Gastrocnemius medialis (tissue), 4 donors: ENCODE results near the gene MAPRE2. TPM values are rescaled to one million over a fixed set of nuclear protein-coding genes. Genes with fewer than 3 reads are reported as not detected.

Source experiments
- ATAC-seq, 2 donors: fragments of 150-250 bp; one replicate each; pipeline ENCODE4 v1.9.1; 2016
- DNase-seq, 2 donors: peaks; one replicate each; pipeline ENCODE4 v3.0.0-alpha.2; 2019
- H3K27ac ChIP-seq, 4 donors: fragments of 200-600 bp; sonication (generic); 1 replicate in 1 of 4; 2 replicates in 3 of 4; pipeline ENCODE4 v1.5.1; 2016 to 2018; ENCODE audit warnings: mild to moderate bottlenecking in 2 of 4, moderate library complexity in 1 of 4
- H3K27me3 ChIP-seq, 3 donors: fragments of 200-600 bp; sonication (generic) in 2 of 3; 1 replicate in 1 of 3; 2 replicates in 2 of 3; pipeline versions ENCODE4 v1.5.1 to v1.6.0; 2016 to 2019; ENCODE audit warnings: mild to moderate bottlenecking in 1 of 3, moderate library complexity in 1 of 3
- H3K36me3 ChIP-seq, 2 donors: fragments of 200-600 bp; sonication (generic) in 1 of 2; one replicate each; pipeline ENCODE4 v1.5.1; 2017 to 2018
- H3K4me1 ChIP-seq, 2 donors: fragments of 200-600 bp; sonication (generic) in 1 of 2; one replicate each; pipeline ENCODE4 v1.5.1; 2016 to 2017; ENCODE audit warnings: mild to moderate bottlenecking in 2 of 2
- H3K4me3 ChIP-seq, 4 donors: fragments of 200-600 bp; sonication (generic) in 3 of 4; 1 replicate in 1 of 4; 2 replicates in 3 of 4; pipeline ENCODE4 v1.5.1; 2016 to 2019; ENCODE audit warnings: mild to moderate bottlenecking in 2 of 4
- H3K9me3 ChIP-seq, 3 donors: fragments of 200-600 bp; sonication (generic) in 2 of 3; 1 replicate in 1 of 3; 2 replicates in 2 of 3; pipeline ENCODE4 v1.5.1; 2016 to 2019
- POLR2A ChIP-seq, 2 donors: fragments of 450-650 bp; IDR thresholded peaks; one replicate each; pipeline ENCODE4 v1.6.1; 2017; ENCODE audit warnings: antibody characterized with exemption in 2 of 2, mild to moderate bottlenecking in 2 of 2, moderate library complexity in 2 of 2
- in situ Hi-C, 4 donors: fragments of 200-750 bp; cut with MboI; loops; one replicate each; pipeline versions ENCODE4 v1.15.0 to v1.8.0; 2017; ENCODE audit warnings: low sequenced_read_pairs in 4 of 4
- intact Hi-C: fragments of 100-400 bp; cut with DNase I; formaldehyde crosslinking; loops from one replicate; pipeline ENCODE4 v1.15.1; 2023; ENCODE audit warnings: low total_unique reads
- total RNA-seq, 4 donors: library from RNA; depleted of rRNA; stranded (reverse); fragments of >200 nt; gene quantifications; one replicate each; pipeline versions ENCODE4 v1.1.0 to v1.2.3, GENCODE V29; 2016
- TF ChIP-seq, protein P1 (sequence below), 5 experiments: fragments of 450-650 bp in 3 of 5; fragments of 200-600 bp in 2 of 5; sonication (generic) in 2 of 5; IDR thresholded peaks in 4 of 5; conservative IDR thresholded peaks in 1 of 5; 1 replicate in 4 of 5; 2 replicates in 1 of 5; pipeline ENCODE4 v1.5.1; 2016 to 2019; ENCODE audit warnings: antibody characterized with exemption in 5 of 5, mild to moderate bottlenecking in 3 of 5, moderate library complexity in 3 of 5

MAPRE2 gene
- total RNA-seq, 4 donors from 2014 or later = 21.3 to 46.2 (median 34.4) TPM

DNA sequence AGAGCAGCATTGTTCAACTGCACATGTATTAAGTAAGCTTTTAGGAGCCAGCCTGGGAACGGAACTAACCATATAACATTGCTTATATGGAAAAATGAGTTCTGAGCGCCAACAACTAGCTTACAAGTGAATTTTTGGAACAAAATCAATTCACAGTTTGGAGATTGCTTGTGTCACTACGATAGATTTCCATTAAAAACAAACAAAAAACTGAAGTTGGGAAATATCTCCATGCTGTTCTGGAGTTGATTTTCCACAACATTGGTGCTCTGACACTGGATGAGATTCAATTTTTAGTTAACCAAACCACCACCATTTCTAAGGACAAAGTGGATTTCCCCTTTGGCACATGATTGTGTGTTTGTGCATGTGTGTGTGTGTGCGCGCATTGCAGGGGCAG is 142.7 kb downstream of the MAPRE2 start:
- H3K4me1 ChIP-seq = peaks cover 0 to under 1% of the 10 kb centered on the region in 2 donors
- H3K36me3 ChIP-seq = no peaks in the 10 kb centered on the region
- no peaks in the 10 kb centered on the region for H3K9me3 ChIP-seq
- H3K27ac ChIP-seq = no peak overlapping the region
- no peak overlapping the region for H3K4me3 ChIP-seq
- DNase-seq = no peak
- in situ Hi-C loops (no loop called here), intact Hi-C loops (no loop called here)
- H3K27me3 ChIP-seq = no peaks in the 10 kb centered on the region
- no peak for TF ChIP-seq POLR2A (IDR thresholded peaks at IDR 0.05)
- TF ChIP-seq, protein P1, sequence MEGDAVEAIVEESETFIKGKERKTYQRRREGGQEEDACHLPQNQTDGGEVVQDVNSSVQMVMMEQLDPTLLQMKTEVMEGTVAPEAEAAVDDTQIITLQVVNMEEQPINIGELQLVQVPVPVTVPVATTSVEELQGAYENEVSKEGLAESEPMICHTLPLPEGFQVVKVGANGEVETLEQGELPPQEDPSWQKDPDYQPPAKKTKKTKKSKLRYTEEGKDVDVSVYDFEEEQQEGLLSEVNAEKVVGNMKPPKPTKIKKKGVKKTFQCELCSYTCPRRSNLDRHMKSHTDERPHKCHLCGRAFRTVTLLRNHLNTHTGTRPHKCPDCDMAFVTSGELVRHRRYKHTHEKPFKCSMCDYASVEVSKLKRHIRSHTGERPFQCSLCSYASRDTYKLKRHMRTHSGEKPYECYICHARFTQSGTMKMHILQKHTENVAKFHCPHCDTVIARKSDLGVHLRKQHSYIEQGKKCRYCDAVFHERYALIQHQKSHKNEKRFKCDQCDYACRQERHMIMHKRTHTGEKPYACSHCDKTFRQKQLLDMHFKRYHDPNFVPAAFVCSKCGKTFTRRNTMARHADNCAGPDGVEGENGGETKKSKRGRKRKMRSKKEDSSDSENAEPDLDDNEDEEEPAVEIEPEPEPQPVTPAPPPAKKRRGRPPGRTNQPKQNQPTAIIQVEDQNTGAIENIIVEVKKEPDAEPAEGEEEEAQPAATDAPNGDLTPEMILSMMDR (IDR thresholded peaks at IDR 0.05 in 4 of 5, conservative IDR thresholded peaks at IDR 0.05 in 1 of 5) = no peak
- no peak for ATAC-seq

DNA sequence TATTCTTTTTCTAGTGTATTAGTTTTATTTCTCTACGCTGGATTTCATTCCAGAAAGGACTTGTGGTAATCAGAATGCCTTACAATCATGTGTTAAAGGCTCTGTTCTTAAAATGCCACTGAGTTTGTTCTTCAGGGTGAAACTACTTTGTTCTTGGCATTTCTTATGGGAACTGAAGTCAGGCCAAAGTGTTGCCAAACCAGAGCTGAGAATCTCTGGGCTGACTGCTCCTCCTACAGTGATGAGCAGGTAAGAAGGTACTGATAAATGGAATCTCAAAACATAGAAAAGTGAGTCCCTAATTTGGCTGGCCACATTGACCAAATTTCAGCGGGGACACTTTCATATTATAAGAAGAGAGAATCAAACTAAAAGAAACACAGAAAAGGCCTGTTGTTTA is 144.6 kb downstream of the MAPRE2 start:
- no peaks in the 10 kb centered on the region for H3K27me3 ChIP-seq
- intact Hi-C loops (no loop called here), in situ Hi-C loops (no loop called here)
- H3K36me3 ChIP-seq = no peaks in the 10 kb centered on the region
- H3K4me1 ChIP-seq = peaks cover 0 to 3% of the 10 kb centered on the region in 2 donors
- H3K9me3 ChIP-seq = no peaks in the 10 kb centered on the region
- DNase-seq (no peak), ATAC-seq (no peak)
- TF ChIP-seq, protein P1 (IDR thresholded peaks at IDR 0.05 in 4 of 5, conservative IDR thresholded peaks at IDR 0.05 in 1 of 5) = no peak
- TF ChIP-seq POLR2A (IDR thresholded peaks at IDR 0.05) = no peak
- H3K27ac ChIP-seq = no peak overlapping the region
- no peak overlapping the region for H3K4me3 ChIP-seq

DNA sequence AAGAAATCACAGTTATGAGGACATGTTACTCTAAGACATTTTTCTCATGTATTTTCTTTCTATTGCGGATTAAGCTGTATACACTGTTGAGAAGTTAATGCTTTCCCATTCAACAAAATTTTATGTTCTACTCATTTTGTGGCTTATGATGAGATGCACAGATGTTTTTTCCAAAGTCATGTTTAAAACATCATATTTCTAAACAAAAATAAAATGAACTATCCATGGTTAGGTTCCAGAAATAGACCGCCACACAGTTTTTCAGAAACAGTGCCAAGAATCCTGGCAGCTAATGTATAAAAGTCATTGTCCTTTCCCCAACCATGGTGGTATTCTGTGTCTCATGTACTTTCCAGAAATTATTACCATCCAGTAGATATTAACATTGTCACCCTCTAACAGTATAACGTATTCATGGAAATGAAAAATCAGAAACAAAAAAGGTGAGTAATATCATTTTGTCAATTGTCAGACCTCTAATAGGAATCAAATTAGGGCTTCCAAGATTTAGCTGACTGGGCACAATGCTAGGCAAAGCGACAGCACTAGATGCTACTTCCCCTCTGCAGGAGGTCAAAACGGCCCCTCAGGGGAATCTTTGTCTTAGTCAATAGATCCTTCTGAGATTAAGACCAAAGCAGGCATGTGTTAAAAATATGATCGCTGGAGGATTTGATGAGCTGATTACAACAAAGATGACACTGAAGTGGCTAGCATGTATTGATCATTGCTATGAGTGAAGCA is 145.2 kb downstream of the MAPRE2 start:
- DNase-seq (no peak), ATAC-seq (no peak)
- TF ChIP-seq, protein P1 (IDR thresholded peaks at IDR 0.05 in 4 of 5, conservative IDR thresholded peaks at IDR 0.05 in 1 of 5) = no peak
- Histone ChIP-seq H3K4me3 (no peak overlapping the region), H3K27me3 (no peaks in the 10 kb centered on the region), H3K9me3 (no peaks in the 10 kb centered on the region), H3K36me3 (no peaks in the 10 kb centered on the region), H3K4me1 (peaks cover 0 to 3% of the 10 kb centered on the region in 2 donors), H3K27ac (no peak overlapping the region)
- in situ Hi-C loops = no loop called here
- intact Hi-C loops = no loop called here

DNA sequence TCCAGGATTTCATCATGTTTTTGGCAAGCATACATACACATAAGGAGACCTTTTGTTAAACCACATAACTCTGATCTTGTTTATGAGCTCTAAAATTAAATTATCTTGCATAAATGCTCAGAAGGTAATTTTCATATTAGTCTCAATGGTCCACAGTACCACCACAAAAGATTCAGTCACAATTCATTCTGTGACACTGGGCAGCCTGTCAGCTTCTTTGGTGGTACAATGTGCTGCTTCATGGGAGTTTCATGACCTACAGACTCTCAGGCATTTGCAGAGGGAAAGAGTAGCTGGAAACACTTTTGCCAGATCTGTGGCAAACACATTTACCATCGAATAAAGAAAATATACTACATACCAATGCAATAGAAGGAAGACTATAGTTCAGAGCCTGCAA is 148.3 kb downstream of the MAPRE2 start:
- H3K27me3 ChIP-seq = no peaks in the 10 kb centered on the region
- no peaks in the 10 kb centered on the region for H3K36me3 ChIP-seq
- no peak overlapping the region for H3K4me3 ChIP-seq
- no peak for ATAC-seq
- no peak overlapping the region for H3K27ac ChIP-seq
- no peak for DNase-seq
- TF ChIP-seq, protein P1 (IDR thresholded peaks at IDR 0.05 in 4 of 5, conservative IDR thresholded peaks at IDR 0.05 in 1 of 5) = no peak
- TF ChIP-seq POLR2A (IDR thresholded peaks at IDR 0.05) = no peak
- in situ Hi-C loops (no loop called here), intact Hi-C loops (no loop called here)
- peaks cover 0 to 3% of the 10 kb centered on the region in 2 donors for H3K4me1 ChIP-seq
- no peaks in the 10 kb centered on the region for H3K9me3 ChIP-seq
